Panc1 (cell line): ENCODE data around the gene HNRNPF. TPM values are rescaled to one million over a fixed set of nuclear protein-coding genes. Genes with fewer than 3 reads are reported as not detected.
"Not testable (repeated sequence)": the region's sequence is repeated elsewhere in the genome, so short reads cannot be mapped to it uniquely, and the experiment has no call there.

Source experiments
- ATAC-seq: fragments of 200-7000 bp; cut with Tn5 transposase; 2 replicates; pipeline ENCODE4 v1.9.1; 2020; ENCODE audit warnings: mild to moderate bottlenecking, moderate library complexity
- BruUV-seq: library from RNA; stranded (reverse); fragments of 400-500 nt; replicated peaks from 2 replicates; lab custom pipeline; 2021; lab: Mats Ljungman, UMichigan
- CTCF ChIA-PET: fragments of 300-600 bp; sonication (Branson Sonifier 250); formaldehyde crosslinking; loops from one replicate; lab custom pipeline; 2022; ENCODE audit warnings: antibody characterized with exemption; lab: Charles Lee
- POLR2A ChIA-PET: fragments of 300-600 bp; sonication (Branson Sonifier 250); formaldehyde crosslinking; loops from one replicate; lab custom pipeline; 2022; ENCODE audit warnings: antibody characterized with exemption; lab: Charles Lee
- DNase-seq: peaks from one replicate; pipeline ENCODE4 v3.0.0-alpha.2; 2010; ENCODE audit warnings: low read depth, low spot score
- H3K27ac ChIP-seq: 2 replicates; pipeline ENCODE4 v1.5.1; 2011; ENCODE audit warnings: mild to moderate bottlenecking, low read length, inconsistent platforms
- H3K27me3 ChIP-seq: fragments of 200-500 bp; sonication (Bioruptor generic); 2 replicates; pipeline ENCODE4 v1.6.0; 2014; ENCODE audit warnings: low read length, inconsistent platforms; ENCODE audit not compliant: control insufficient read depth, insufficient read depth
- H3K36me3 ChIP-seq: fragments of 200-500 bp; sonication (Bioruptor generic); 2 replicates; pipeline ENCODE4 v1.5.1; 2014; ENCODE audit warnings: inconsistent platforms, mild to moderate bottlenecking, low read length, moderate library complexity; ENCODE audit not compliant: control insufficient read depth, insufficient read depth
- H3K4me1 ChIP-seq: 2 replicates; pipeline ENCODE4 v1.5.1; 2011; ENCODE audit warnings: inconsistent platforms, mild to moderate bottlenecking, low read length, moderate library complexity; ENCODE audit not compliant: control insufficient read depth, insufficient read depth
- H3K4me3 ChIP-seq, 2 experiments: 2 replicates each; pipeline ENCODE4 v1.5.1; 2011 to 2012; ENCODE audit warnings: low read depth in 2 of 2, low read length in 2 of 2, mild to moderate bottlenecking in 2 of 2, inconsistent platforms in 1 of 2, moderate library complexity in 1 of 2
- H3K9me3 ChIP-seq: fragments of 200-500 bp; sonication (Bioruptor generic); 2 replicates; pipeline ENCODE4 v1.5.1; 2014; ENCODE audit warnings: low read depth, mild to moderate bottlenecking, inconsistent platforms, low read length, moderate library complexity; ENCODE audit not compliant: control insufficient read depth, insufficient read depth
- POLR2AphosphoS5 ChIP-seq: IDR thresholded peaks from 2 replicates; pipeline ENCODE4 v1.6.1; 2012; ENCODE audit warnings: mild to moderate bottlenecking, low read depth, low read length, moderate library complexity
- SIN3A ChIP-seq: IDR thresholded peaks from 2 replicates; pipeline ENCODE4 v1.6.1; 2012; ENCODE audit warnings: low read depth, mild to moderate bottlenecking, low read length, moderate library complexity, borderline replicate concordance; ENCODE audit not compliant: insufficient read depth
- TCF7L2 ChIP-seq: IDR thresholded peaks from 2 replicates; pipeline ENCODE4 v1.6.1; 2011; ENCODE audit warnings: mild to moderate bottlenecking, low read depth, low read length, inconsistent platforms
- in situ Hi-C: cut with HindIII; loops from 2 replicates; pipeline ENCODE4 v1.10.0; 2016; ENCODE audit warnings: low sequenced_read_pairs, low pct_unique_long_range_greater_than_20kb
- intact Hi-C: fragments of 100-400 bp; cut with micrococcal nuclease; formaldehyde crosslinking; loops from one replicate; pipeline ENCODE4 v1.10.0; 2022; ENCODE audit not compliant: unreplicated experiment
- total RNA-seq: library from RNA; stranded (reverse); gene quantifications from one replicate; pipeline ENCODE4 v1.2.1, GENCODE V29; 2021; ENCODE audit not compliant: unreplicated experiment
- TF ChIP-seq, protein P1 (sequence below): fragments of 450-650 bp; IDR thresholded peaks from 2 replicates; pipeline ENCODE4 v1.5.1; 2017; ENCODE audit warnings: mild to moderate bottlenecking
- TF ChIP-seq, protein P2 (sequence below), 2 experiments: IDR thresholded peaks; 2 replicates each; pipeline ENCODE4 v1.6.1; 2011 to 2012; ENCODE audit warnings: low read depth in 2 of 2, control low read depth in 1 of 2, low read length in 1 of 2, mild to moderate bottlenecking in 1 of 2, moderate library complexity in 1 of 2; ENCODE audit not compliant: insufficient read depth in 1 of 2

Gene HNRNPF
- total RNA-seq, 1 experiment from 2014 or later = 466 TPM

DNA sequence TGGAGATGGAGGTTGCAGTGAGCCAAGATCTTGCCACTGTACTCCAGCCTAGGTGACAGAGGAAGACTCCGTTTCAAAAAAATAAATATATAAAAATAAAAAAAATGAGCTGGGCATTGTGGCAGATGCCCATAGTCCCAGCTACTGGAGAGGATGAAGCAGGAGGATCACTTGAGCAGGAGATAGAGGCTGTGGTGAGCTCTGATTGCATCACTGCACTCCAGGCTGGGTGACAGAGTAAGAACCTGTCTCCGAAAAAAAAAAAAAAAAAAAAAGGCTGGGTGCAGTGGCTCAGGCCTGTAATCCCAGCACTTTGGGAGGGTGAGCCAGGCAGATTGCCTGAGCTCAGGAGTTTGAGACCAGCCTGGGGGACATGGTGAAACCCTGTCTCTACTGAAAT, 39.8 kb upstream of the HNRNPF start:
- intact Hi-C loops (no loop called here), in situ Hi-C loops (no loop called here)
- ChIA-PET CTCF (interaction anchor here (0.7 kb wide), 1 partner anchor 12 kb away, joined by 5 read pairs; no protein-coding TSS in a partner anchor), POLR2A (interaction anchor here (0.6 to 0.7 kb wide), 2 partner anchors 126 to 1505 kb away, joined by 8 to 11 read pairs; no protein-coding TSS in a partner anchor)
- H3K4me3 ChIP-seq = no peak overlapping the region
- DNase-seq (no peak), ATAC-seq (no peak)
- BruUV-seq = no TSS peak
- no peaks in the 10 kb centered on the region for H3K9me3 ChIP-seq
- peaks cover 3% of the 10 kb centered on the region; the same call in 1 of the 2 replicates for H3K4me1 ChIP-seq
- TF ChIP-seq TCF7L2 = no peak
- TF ChIP-seq, protein P1, sequence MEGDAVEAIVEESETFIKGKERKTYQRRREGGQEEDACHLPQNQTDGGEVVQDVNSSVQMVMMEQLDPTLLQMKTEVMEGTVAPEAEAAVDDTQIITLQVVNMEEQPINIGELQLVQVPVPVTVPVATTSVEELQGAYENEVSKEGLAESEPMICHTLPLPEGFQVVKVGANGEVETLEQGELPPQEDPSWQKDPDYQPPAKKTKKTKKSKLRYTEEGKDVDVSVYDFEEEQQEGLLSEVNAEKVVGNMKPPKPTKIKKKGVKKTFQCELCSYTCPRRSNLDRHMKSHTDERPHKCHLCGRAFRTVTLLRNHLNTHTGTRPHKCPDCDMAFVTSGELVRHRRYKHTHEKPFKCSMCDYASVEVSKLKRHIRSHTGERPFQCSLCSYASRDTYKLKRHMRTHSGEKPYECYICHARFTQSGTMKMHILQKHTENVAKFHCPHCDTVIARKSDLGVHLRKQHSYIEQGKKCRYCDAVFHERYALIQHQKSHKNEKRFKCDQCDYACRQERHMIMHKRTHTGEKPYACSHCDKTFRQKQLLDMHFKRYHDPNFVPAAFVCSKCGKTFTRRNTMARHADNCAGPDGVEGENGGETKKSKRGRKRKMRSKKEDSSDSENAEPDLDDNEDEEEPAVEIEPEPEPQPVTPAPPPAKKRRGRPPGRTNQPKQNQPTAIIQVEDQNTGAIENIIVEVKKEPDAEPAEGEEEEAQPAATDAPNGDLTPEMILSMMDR = no peak
- no peaks in the 10 kb centered on the region for H3K27me3 ChIP-seq
- H3K36me3 ChIP-seq = no peaks in the 10 kb centered on the region
- H3K27ac ChIP-seq = no peak overlapping the region

DNA sequence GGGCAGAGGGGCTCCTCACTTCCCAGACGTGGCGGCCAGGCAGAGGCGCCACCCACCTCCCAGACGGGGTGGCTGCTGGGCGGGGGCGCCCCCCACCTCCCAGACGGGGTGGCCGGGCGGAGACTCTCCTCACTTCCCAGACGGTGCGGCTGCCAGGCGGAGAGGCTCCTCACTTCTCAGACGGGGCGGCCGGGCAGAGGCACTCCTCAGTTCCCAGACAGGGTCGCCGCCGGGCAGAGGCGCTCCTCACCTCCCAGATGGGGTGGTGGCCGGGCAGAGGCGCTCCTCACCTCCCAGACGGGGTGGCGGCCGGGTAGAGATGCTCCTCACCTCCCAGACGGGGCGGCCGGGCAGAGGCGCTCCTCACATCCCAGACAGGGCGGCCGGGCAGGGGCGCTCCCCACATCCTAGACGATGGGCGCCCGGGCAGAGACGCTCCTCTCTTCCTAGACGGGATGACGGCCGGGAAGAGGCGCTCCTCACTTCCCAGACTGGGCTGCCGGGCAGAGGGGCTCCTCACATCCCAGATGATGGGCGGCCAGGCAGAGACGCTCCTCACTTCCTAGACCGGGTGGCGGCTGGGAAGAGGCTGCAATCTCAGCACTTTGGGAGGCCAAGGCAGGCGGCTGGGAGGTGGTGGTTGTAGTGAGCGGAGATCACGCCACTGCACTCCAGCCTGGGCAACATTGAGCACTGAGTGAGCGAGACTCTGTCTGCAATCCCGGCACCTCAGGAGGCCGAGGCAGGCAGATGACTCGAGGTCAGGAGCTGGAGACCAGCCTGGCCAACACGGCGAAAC, 37.4 kb upstream of the HNRNPF start:
- in situ Hi-C loops, H3K27me3 ChIP-seq, intact Hi-C loops, H3K9me3 ChIP-seq, H3K4me1 ChIP-seq, CTCF ChIA-PET, DNase-seq, H3K27ac ChIP-seq, ATAC-seq, BruUV-seq, POLR2A ChIA-PET, H3K4me3 ChIP-seq, H3K36me3 ChIP-seq: not testable (repeated sequence)

DNA sequence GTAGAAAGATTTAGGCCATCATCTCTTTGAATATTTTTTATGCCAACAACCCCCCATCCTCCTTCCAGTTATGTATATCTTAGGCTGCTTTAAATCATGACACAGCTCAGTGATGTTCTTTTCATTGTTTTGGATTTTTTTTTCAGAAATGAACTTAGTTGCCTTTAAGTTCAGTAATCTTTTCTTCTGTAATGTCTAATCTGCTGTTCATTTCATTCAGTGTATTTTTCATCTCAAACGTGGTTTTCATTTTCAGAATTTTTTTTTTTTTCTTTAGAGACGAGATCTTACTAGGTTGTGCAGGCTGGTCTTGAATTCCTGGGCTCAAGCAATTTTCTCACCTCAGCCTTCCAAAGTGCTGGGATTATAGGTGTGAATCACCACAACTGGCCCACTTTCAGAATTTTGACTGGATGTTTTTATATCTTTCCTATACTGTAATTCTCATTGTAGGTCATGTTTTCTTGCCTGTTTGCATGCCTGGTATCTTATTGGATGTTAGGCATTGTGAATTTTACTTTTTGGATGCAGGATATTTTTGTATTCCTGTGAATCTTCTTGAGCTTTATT, 36.0 kb upstream of the HNRNPF start:
- intact Hi-C loops (no loop called here), in situ Hi-C loops (no loop called here)
- Histone ChIP-seq H3K27ac (no peak overlapping the region), H3K4me3 (no peak overlapping the region), H3K27me3 (no peaks in the 10 kb centered on the region), H3K36me3 (no peaks in the 10 kb centered on the region), H3K4me1 (no peaks in the 10 kb centered on the region), H3K9me3 (no peaks in the 10 kb centered on the region)
- ChIA-PET CTCF (interaction anchor here (0.7 kb wide), 2 partner anchors 8 to 96 kb away, joined by 3 to 6 read pairs; no protein-coding TSS in a partner anchor), POLR2A (interaction anchor here (0.6 kb wide), 2 partner anchors 36 to 44 kb away, joined by 3 to 4 read pairs; partner anchors contain the start of gene HNRNPF)
- no peak for DNase-seq
- no peak for ATAC-seq
- TSS peak; percentile 44 for BruUV-seq
- no peak for TF ChIP-seq TCF7L2
- TF ChIP-seq SIN3A = no peak
- TF ChIP-seq, protein P2, sequence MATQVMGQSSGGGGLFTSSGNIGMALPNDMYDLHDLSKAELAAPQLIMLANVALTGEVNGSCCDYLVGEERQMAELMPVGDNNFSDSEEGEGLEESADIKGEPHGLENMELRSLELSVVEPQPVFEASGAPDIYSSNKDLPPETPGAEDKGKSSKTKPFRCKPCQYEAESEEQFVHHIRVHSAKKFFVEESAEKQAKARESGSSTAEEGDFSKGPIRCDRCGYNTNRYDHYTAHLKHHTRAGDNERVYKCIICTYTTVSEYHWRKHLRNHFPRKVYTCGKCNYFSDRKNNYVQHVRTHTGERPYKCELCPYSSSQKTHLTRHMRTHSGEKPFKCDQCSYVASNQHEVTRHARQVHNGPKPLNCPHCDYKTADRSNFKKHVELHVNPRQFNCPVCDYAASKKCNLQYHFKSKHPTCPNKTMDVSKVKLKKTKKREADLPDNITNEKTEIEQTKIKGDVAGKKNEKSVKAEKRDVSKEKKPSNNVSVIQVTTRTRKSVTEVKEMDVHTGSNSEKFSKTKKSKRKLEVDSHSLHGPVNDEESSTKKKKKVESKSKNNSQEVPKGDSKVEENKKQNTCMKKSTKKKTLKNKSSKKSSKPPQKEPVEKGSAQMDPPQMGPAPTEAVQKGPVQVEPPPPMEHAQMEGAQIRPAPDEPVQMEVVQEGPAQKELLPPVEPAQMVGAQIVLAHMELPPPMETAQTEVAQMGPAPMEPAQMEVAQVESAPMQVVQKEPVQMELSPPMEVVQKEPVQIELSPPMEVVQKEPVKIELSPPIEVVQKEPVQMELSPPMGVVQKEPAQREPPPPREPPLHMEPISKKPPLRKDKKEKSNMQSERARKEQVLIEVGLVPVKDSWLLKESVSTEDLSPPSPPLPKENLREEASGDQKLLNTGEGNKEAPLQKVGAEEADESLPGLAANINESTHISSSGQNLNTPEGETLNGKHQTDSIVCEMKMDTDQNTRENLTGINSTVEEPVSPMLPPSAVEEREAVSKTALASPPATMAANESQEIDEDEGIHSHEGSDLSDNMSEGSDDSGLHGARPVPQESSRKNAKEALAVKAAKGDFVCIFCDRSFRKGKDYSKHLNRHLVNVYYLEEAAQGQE (IDR thresholded peaks at IDR 0.05; ENCODE audit: insufficient read depth in 1 of 2, low read depth in 2 of 2, low read length in 1 of 2) = no peak
- no peak for TF ChIP-seq POLR2AphosphoS5
- TF ChIP-seq, protein P1 = no peak
